ENCODE results near the gene HILPDA.

- TF ChIP-seq, protein P1, sequence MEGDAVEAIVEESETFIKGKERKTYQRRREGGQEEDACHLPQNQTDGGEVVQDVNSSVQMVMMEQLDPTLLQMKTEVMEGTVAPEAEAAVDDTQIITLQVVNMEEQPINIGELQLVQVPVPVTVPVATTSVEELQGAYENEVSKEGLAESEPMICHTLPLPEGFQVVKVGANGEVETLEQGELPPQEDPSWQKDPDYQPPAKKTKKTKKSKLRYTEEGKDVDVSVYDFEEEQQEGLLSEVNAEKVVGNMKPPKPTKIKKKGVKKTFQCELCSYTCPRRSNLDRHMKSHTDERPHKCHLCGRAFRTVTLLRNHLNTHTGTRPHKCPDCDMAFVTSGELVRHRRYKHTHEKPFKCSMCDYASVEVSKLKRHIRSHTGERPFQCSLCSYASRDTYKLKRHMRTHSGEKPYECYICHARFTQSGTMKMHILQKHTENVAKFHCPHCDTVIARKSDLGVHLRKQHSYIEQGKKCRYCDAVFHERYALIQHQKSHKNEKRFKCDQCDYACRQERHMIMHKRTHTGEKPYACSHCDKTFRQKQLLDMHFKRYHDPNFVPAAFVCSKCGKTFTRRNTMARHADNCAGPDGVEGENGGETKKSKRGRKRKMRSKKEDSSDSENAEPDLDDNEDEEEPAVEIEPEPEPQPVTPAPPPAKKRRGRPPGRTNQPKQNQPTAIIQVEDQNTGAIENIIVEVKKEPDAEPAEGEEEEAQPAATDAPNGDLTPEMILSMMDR (IDR thresholded peaks at IDR 0.05): no peak
- no peak for TF ChIP-seq POLR2A (IDR thresholded peaks at IDR 0.05)
These were observed 45.3 kb upstream of the HILPDA start for GRCh38 chr7:128410451-128410753.
